Activated effector memory CD4-positive, alpha-beta T cell treated with Interleukin-2 at 50 U/mL for 16 hours (primary cell): Measurements from ENCODE around the gene CAMK2N2.

Source experiments
- DNase-seq: peaks from one replicate; pipeline ENCODE4 v3.0.0-alpha.2; 2020

CAMK2N2 gene

GRCh38 chr3:184239221-184239620 lies 22.1 kb downstream of the CAMK2N2 start:
- no peak for DNase-seq

DNA sequence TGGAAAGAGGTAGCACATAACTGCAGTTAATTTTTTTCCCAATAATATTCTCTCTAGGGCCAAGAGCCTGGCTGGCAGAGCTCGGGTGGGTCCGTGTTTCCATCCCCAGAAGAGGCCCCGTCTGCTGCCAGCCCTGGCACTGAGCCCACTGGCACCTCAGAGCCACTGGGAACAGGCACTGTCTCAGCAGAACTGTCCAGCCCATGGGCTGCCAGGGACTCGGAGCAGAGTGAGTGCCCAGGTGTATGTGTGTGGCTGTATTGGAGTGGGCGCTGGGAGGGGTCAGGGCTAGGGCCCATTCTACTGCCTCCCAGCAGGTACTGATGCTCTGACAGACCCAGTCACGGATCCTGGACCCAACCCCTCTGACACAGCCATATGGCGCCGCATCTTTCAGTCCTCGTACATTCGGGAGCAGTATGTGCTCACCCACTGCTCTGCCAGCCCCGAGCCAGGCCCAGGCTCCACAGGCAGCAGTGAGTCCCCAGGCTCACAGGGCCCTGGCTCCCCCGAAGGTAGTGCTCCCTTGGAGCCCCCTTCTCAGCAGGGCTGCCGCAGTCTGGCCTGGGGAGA lies 23.0 kb downstream of the CAMK2N2 start:
- no peak for DNase-seq

- DNase-seq: no peak
Observed at GRCh38 chr3:184237807-184238206, 23.5 kb downstream of the CAMK2N2 start.

GRCh38 chr3:184237211-184237610 lies 24.1 kb downstream of the CAMK2N2 start:
- DNase-seq: no peak

GRCh38 chr3:184236636-184237035 lies 24.7 kb downstream of the CAMK2N2 start:
- no peak for DNase-seq

DNA sequence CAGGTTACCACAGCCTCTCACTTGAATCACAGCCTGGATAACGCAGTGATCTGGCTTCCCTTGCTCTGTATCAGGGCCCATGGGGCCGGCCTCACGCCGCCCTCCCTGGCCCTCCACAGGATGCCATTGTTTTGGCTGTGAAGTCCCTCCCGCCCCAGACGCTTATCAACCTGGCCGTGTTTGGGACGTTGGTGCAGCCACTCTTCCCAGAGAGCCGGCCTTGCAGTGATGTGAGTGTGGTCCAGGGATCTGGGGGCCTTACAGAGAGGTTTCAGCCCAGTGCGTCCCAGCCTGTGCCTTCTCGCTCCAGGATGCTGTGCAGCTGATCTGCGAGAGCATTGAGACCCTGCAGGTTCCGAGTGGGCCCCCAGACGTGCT lies 25.3 kb downstream of the CAMK2N2 start:
- DNase-seq: no peak

DNA sequence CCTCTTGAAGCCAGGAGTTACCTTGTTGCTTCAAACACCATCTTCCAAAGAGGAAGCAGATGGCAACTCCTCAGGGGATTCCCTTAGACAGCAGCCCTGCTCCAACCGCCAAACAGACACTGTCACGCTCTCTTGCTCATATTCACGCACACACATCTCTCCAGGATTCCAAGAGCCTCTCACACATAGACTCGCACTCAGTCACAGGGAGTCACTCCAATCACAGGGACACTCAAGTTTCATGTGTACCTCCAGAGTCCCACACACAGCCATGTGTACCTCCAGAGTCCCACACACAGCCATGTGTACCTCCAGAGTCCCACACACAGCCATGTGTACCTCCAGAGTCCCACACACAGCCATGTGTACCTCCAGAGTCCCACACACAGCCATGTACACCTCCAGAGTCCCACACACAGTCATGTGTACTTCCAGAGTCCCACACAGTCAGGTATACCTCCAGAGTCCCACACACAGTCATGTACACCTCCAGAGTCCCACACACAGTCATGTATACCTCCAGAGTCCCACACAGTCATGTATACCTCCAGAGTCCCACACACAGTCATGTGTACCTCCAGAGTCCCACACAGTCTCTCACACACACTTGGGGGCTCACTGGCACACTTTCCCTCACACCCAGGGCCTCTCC lies 25.8 kb downstream of the CAMK2N2 start:
- DNase-seq: no peak

DNA sequence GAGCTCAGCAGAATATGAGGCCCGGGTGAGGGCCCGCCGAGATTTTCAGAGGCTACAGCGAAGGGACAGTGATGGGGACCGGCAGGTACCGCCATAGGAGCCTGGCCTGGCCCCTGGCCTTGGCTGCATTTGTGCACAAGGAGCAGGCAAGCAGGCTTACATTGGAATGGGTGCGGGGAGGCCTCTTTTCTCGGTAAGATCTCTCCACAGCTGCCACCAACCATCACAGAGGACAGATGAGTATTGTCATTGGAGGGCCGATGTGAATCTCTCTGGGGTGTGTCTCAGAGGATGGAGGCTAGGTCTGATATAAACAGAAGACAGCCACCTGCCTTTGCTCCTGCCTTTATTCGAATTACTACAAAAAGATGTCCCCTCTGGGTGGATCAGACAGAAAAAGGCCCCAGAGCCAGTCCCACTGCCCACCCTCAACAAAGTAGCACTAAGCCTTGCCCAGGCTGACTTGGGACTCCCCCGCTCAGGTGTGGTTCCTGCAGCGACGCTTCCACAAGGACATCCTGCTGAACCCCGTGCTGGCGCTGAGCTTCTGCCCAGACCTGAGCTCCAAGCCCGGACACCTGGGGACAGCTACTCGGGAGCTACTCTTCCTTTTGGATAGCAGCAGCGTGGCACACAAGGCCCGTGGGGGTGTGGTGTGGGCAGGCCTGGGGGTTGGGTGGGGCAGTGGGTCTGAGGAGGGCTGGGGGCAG lies 26.5 kb downstream of the CAMK2N2 start:
- DNase-seq: no peak

DNA sequence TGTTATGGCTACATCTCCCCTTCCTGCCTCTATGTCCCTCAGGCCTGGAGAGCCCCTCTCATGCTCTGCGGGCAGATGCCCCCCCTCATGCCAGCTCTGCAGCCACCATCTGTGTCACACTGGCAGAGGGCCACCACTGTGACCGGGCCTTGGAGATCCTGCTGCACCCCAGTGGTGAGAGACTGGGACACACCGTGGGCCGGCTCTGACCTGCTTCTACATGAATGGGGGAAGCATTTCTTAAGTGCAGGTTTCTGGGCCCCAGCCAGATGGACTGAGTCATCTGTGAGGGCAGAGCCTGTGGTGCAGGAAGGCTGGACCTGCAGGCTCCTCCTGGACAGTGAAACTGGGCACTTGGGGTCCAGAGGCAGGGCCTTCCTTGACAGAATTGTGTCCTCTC lies 27.1 kb downstream of the CAMK2N2 start:
- DNase-seq: no peak

DNA sequence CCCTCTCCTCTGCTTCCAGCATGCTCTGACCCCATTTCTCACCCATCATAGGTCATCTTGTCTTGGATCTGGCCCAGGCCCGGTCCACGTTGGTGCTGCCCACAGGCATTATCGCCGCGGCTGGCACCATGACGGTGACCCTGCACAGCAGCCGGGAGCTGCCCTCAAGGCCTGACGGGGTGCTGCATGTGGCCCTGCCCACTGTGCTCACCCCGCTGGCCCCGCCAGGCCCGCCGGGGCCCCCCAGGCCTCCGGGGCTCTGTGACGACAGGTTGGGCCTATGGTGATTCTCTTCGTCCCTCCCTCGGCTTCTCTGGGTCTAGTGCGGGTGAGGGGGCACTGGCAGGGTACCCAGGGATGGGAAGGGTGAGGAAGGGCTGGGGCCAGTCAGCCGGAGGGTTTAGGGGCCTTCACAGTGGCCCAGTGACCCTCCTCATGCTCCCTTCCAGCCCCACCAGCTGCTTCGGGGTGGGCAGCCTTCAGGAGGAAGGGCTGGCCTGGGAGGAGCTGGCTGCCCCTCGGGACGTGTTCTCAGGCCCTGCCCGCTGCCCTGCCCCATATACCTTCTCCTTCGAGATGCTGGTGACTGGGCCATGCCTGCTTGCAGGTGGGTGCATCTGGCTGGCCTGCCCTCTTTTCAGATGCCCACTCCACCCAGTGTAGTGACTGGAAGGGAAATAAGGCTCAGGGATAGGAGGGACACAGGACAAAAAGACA lies 28.1 kb downstream of the CAMK2N2 start:
- no peak for DNase-seq

DNA sequence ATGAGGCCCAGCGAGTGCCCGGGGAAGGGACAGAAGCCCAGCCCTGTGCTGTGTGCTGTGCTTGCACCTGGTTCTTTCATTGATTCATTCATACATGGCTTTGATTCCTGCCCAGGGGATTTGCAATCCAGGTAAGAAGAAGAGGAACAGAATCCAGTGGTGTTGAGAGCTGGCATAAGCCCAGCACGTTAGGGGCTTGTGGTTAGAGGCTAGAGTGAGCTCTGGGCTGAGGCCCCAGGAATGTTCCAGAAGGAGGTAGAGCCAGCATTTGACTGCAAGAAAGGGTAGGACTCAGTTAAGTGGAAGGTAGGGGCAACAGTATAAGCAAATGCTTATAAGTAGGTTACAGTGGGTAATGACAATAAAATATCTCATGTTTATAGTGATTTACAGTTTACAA lies 29.7 kb downstream of the CAMK2N2 start:
- no peak for DNase-seq

DNA sequence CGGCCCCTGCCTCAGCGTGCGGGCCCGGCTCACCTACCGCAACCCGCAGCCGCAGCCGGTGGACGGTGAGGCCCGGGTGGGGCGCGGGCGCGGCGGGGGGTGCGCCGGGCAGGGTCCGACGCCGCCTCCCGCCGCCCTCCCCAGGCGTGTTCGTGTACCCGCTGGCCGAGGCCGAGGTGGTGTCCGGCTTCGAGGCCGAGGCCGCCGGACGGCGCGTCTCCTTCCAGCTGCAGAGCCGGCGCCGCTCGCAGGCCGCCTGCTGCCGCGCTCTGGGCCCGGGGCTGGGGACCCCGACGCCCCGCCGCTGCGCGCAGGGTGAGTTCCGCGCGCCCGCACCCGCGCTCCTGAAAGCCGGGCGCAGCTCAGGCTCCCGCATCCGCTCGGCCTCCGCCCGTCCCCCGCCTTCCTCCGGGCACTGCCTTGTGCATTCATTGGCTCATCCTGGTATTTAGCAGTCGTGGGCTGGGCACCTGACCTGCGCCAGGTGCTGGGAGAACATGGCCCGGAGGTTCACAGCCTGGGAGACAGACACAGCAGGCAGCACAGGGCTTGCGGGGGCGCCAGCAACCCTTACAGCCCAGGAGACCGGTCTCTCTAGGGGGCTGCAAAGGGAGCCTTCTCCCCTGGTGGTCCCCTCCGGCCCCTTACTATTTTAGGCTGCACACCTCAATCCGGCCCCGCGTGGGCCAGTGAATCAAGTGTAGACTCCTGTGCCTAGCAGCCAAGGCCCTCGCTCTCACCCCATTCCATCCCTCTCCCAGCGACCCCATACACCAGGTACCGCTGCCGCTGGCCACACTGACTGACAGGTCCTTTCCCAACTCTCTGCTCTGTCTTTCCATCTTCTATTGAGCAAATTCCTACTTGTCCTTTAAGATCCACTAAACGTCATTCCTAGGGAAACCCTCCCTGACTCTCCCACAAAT lies 30.5 kb downstream of the CAMK2N2 start:
- DNase-seq: no peak

DNA sequence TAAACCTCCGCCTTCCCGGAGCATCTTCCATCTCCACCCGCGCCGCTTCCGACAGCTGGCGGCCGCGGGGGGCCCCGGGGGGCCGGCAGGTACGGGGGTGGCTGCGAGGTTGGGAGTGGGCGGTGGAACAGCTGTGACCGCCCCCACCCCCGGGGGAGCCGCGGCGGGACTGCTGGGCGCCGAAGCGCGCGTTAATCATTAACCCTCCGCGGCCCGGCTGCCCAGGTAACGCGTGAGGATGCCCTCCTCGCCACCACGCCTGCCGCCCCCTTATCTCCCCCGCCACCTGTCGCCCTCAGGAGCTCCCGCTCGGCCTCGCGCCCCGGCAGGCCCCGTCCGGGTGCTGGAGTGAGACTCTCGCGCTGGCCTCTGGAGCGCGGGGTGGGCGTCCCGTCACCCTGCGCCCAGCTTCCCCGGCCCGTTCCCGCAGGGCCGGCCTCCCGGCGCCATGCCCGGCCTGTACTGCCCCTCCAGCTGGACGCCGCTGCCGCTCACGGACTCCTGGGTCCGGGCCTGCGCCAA lies 31.2 kb downstream of the CAMK2N2 start:
- DNase-seq: no peak

GRCh38 chr3:184229394-184230080 lies 31.8 kb downstream of the CAMK2N2 start, which contains the start of gene VWA5B2:
Gene VWA5B2, plus strand, starts transcription at chr3:184229585. Its CDS starts 944 bp downstream, at chr3:184230529.
- DNase-seq: peak; percentile 65

GRCh38 chr3:184228376-184229137 lies 32.8 kb downstream of the CAMK2N2 start:
- DNase-seq: no peak

- DNase-seq: peak; percentile 31
Observed at GRCh38 chr3:184227481-184227935, 33.8 kb downstream of the CAMK2N2 start.

GRCh38 chr3:184223946-184224345 lies 37.4 kb downstream of the CAMK2N2 start:
- no peak for DNase-seq

DNA sequence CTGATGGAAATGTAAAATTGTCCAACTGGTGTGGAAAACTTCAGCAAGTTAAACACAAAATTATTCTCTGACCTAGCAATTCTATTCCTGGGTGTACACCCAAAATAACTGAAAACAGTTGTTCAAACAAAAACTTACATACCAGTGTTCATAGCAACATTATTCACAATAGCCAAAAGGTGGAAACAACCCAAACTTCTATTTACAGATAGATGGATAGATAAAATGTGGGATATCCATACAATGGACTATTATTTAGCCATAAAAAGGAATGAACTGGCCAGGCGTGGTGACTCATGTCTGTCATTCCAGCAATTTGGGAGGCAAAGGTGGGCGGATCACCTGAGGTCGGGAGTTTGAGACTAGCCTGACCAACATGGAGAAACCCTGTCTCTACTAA lies 38.8 kb downstream of the CAMK2N2 start:
- no peak for DNase-seq

- no peak for DNase-seq
Observed at GRCh38 chr3:184218814-184219213, 42.5 kb downstream of the CAMK2N2 start.

GRCh38 chr3:184211718-184212117 lies 49.6 kb downstream of the CAMK2N2 start:
- DNase-seq: no peak

DNA sequence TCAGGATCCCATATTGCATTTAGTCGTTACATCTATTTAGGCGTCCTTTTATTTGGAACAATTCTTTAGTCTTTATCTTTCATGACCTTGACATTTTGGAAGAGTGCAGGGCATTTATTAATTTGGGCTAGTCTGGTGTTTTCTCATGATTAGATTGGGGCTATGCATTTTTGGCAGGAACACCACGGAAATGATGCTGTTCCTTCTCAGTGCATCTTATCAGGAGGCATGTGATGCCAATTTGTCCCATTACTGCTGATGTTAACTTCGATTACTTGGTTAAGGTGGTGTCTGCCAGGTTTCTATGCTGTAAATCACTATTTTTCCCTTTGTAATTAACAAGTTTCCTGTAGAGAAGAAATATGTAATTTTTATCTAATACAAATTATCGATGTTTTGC lies 50.1 kb downstream of the CAMK2N2 start:
- no peak for DNase-seq
